Thyroid gland (tissue), 4 donors: ENCODE measurements around the gene BMPR2.

Experiments used
- POLR2A ChIP-seq, 2 donors: fragments of 450-650 bp; IDR thresholded peaks; one replicate each; pipeline ENCODE4 v1.6.1; 2017; ENCODE audit warnings: antibody characterized with exemption in 2 of 2, mild to moderate bottlenecking in 2 of 2, moderate library complexity in 1 of 2
- TF ChIP-seq, protein P1 (sequence below), 6 experiments: fragments of 200-600 bp in 3 of 6; fragments of 450-650 bp in 3 of 6; sonication (generic) in 3 of 6; IDR thresholded peaks; one replicate each; pipeline ENCODE4 v1.5.1; 2016 to 2019; ENCODE audit warnings: antibody characterized with exemption in 6 of 6, mild to moderate bottlenecking in 2 of 6, inconsistent platforms in 1 of 6, moderate library complexity in 1 of 6

DNA sequence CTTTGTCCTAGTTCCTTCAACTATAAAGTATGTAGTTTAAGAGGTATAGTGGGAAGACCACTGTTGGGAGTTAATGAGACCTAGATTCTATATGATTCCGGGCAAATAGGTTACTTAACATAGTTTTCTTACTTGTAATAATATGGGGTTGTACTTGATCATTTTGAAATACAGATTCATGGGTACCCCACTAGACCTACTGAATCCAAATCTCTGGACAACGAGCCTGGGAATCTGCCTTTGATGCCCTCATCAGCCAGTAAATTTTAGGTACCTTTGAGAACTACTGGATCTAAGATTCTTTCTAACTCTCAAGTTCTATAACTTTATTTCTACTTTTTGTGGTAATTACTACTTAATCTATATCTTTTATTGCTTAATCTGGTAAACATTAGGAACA is 6.6 kb downstream of the BMPR2 start:
- TF ChIP-seq, protein P1, sequence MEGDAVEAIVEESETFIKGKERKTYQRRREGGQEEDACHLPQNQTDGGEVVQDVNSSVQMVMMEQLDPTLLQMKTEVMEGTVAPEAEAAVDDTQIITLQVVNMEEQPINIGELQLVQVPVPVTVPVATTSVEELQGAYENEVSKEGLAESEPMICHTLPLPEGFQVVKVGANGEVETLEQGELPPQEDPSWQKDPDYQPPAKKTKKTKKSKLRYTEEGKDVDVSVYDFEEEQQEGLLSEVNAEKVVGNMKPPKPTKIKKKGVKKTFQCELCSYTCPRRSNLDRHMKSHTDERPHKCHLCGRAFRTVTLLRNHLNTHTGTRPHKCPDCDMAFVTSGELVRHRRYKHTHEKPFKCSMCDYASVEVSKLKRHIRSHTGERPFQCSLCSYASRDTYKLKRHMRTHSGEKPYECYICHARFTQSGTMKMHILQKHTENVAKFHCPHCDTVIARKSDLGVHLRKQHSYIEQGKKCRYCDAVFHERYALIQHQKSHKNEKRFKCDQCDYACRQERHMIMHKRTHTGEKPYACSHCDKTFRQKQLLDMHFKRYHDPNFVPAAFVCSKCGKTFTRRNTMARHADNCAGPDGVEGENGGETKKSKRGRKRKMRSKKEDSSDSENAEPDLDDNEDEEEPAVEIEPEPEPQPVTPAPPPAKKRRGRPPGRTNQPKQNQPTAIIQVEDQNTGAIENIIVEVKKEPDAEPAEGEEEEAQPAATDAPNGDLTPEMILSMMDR (IDR thresholded peaks at IDR 0.05), result no peak
- TF ChIP-seq POLR2A (IDR thresholded peaks at IDR 0.05), result no peak
